A673 (cell line): Measurements from ENCODE around the gene ALDH18A1.

Experiments
- EZH2 ChIP-seq: fragments of 200-600 bp; sonication (generic); IDR thresholded peaks from 2 replicates; pipeline ENCODE4 v1.6.1; 2017; ENCODE audit warnings: borderline replicate concordance, low read depth, mild to moderate bottlenecking, mixed read lengths, antibody characterized with exemption, low read length; ENCODE audit not compliant: poor library complexity, severe bottlenecking
- TF ChIP-seq, protein P1 (sequence below): fragments of 300-800, 200-600 bp; sonication (generic); conservative IDR thresholded peaks from 2 replicates; pipeline ENCODE4 v1.5.1; 2017; ENCODE audit warnings: low read depth, mild to moderate bottlenecking, antibody characterized with exemption, low read length, moderate library complexity, mixed read lengths

DNA sequence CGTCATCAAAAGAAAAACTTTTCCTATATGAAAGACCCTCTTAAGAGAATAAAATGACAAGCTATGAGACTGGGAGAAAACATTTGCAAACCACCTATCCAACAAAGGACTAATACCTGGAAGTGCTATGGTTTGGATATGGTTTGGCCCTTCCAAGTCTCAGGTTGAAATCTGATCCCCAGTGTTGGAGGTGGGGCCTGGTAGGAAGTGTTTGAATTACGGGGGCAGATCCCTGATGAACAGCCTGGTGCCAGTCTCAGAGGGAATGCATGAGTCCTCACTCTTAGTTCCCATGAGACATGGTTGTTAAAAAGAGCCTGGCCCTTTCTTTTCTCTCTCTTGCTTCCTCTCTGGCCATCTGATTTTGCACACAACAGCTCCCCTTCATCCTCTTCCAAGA lies 6.3 kb downstream of the ALDH18A1 start:
- TF ChIP-seq, protein P1, sequence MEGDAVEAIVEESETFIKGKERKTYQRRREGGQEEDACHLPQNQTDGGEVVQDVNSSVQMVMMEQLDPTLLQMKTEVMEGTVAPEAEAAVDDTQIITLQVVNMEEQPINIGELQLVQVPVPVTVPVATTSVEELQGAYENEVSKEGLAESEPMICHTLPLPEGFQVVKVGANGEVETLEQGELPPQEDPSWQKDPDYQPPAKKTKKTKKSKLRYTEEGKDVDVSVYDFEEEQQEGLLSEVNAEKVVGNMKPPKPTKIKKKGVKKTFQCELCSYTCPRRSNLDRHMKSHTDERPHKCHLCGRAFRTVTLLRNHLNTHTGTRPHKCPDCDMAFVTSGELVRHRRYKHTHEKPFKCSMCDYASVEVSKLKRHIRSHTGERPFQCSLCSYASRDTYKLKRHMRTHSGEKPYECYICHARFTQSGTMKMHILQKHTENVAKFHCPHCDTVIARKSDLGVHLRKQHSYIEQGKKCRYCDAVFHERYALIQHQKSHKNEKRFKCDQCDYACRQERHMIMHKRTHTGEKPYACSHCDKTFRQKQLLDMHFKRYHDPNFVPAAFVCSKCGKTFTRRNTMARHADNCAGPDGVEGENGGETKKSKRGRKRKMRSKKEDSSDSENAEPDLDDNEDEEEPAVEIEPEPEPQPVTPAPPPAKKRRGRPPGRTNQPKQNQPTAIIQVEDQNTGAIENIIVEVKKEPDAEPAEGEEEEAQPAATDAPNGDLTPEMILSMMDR: no peak
- TF ChIP-seq EZH2: no peak
